Vagina (tissue), 2 donors: ENCODE results near the gene UBE2L3.

ENCODE experiments used
- CTCF ChIP-seq, 3 experiments: fragments of 450-650 bp in 2 of 3; fragments of 200-600 bp in 1 of 3; sonication (generic) in 1 of 3; IDR thresholded peaks; one replicate each; pipeline ENCODE4 v1.5.1; 2017 to 2019; ENCODE audit warnings: antibody characterized with exemption in 3 of 3, mild to moderate bottlenecking in 2 of 3, moderate library complexity in 2 of 3
- POLR2A ChIP-seq, 2 donors: fragments of 450-650 bp; IDR thresholded peaks; one replicate each; pipeline ENCODE4 v1.6.1; 2017; ENCODE audit warnings: antibody characterized with exemption in 2 of 2, mild to moderate bottlenecking in 2 of 2, moderate library complexity in 2 of 2
- POLR2AphosphoS5 ChIP-seq, 2 donors: sonication (generic); formaldehyde crosslinking; IDR thresholded peaks; one replicate each; pipeline ENCODE4 v1.9.0; 2017; ENCODE audit warnings: antibody characterized with exemption in 2 of 2, mild to moderate bottlenecking in 2 of 2, low read depth in 1 of 2; ENCODE audit not compliant: insufficient read depth in 1 of 2

GRCh38 chr22:21663738-21664137, 96.2 kb downstream of the UBE2L3 start:
- TF ChIP-seq CTCF (IDR thresholded peaks at IDR 0.05) (no peak), POLR2AphosphoS5 (IDR thresholded peaks at IDR 0.05; ENCODE audit: insufficient read depth in 1 of 2, low read depth in 1 of 2) (no peak), POLR2A (IDR thresholded peaks at IDR 0.05) (no peak)
